GM19395 (cell line): Measurements from ENCODE around the gene SLC6A7.

Source experiments
- ATAC-seq: cut with Tn5 transposase; IDR thresholded peaks from one replicate; pipeline ENCODE4 v1.9.1; 2021; ENCODE audit warnings: mild to moderate bottlenecking, moderate library complexity; ENCODE audit not compliant: unreplicated experiment

The SLC6A7 gene

GRCh38 chr5:150155258-150156026 lies 34.4 kb upstream of the SLC6A7 start, which contains the start of gene PDGFRB:
PDGFRB (minus strand) TSS chr5:150155845; CDS start chr5:150137047, 18,798 bp downstream.
- ATAC-seq = peak; percentile 60

- peak; percentile 13 for ATAC-seq
These were observed 33.9 kb upstream of the SLC6A7 start for GRCh38 chr5:150156027-150156368.

- ATAC-seq = no peak
These were observed 33.3 kb upstream of the SLC6A7 start for GRCh38 chr5:150156540-150156939.

GRCh38 chr5:150157168-150157567 lies 32.7 kb upstream of the SLC6A7 start:
- no peak for ATAC-seq

GRCh38 chr5:150158170-150158949 lies 31.5 kb upstream of the SLC6A7 start:
- no peak for ATAC-seq

- ATAC-seq = no peak
These were observed 30.8 kb upstream of the SLC6A7 start for GRCh38 chr5:150159031-150159430.

GRCh38 chr5:150159741-150160179 lies 30.1 kb upstream of the SLC6A7 start:
- no peak for ATAC-seq

- ATAC-seq = no peak
These were observed 29.3 kb upstream of the SLC6A7 start for GRCh38 chr5:150160448-150161081.

- ATAC-seq = peak; percentile 82
These were observed 28.4 kb upstream of the SLC6A7 start for GRCh38 chr5:150161242-150162141.

- ATAC-seq = no peak
These were observed 27.7 kb upstream of the SLC6A7 start for GRCh38 chr5:150162142-150162513.

- no peak for ATAC-seq
These were observed 26.8 kb upstream of the SLC6A7 start for GRCh38 chr5:150163035-150163434.

GRCh38 chr5:150163547-150164059 lies 26.3 kb upstream of the SLC6A7 start:
- no peak for ATAC-seq

GRCh38 chr5:150164211-150164980 lies 25.5 kb upstream of the SLC6A7 start:
- ATAC-seq = no peak

- ATAC-seq = no peak
These were observed 23.7 kb upstream of the SLC6A7 start for GRCh38 chr5:150166037-150166649.

GRCh38 chr5:150166650-150167511 lies 23.0 kb upstream of the SLC6A7 start, which contains the start of gene CDX1:
CDX1 (plus strand) TSS chr5:150166778; CDS start chr5:150166877, 99 bp downstream.
- no peak for ATAC-seq

- ATAC-seq = no peak
These were observed 22.4 kb upstream of the SLC6A7 start for GRCh38 chr5:150167512-150167850.

- ATAC-seq = no peak
These were observed 22.0 kb upstream of the SLC6A7 start for GRCh38 chr5:150167908-150168307.

- ATAC-seq = no peak
These were observed 21.0 kb upstream of the SLC6A7 start for GRCh38 chr5:150168864-150169263.
